Activated gamma-delta T cell treated with anti-CD3 and anti-CD28 coated beads, Interleukin-2, amount 50 U/mL, for 16 hours (primary cell): ENCODE results near the gene PLXDC2.
"Not testable (repeated sequence)": the region's sequence is repeated elsewhere in the genome, so short reads cannot be mapped to it uniquely, and the experiment has no call there.

Source experiments
- DNase-seq: peaks from one replicate; pipeline ENCODE4 v3.0.0-alpha.2; 2020; ENCODE audit warnings: low read depth

The PLXDC2 gene

DNA sequence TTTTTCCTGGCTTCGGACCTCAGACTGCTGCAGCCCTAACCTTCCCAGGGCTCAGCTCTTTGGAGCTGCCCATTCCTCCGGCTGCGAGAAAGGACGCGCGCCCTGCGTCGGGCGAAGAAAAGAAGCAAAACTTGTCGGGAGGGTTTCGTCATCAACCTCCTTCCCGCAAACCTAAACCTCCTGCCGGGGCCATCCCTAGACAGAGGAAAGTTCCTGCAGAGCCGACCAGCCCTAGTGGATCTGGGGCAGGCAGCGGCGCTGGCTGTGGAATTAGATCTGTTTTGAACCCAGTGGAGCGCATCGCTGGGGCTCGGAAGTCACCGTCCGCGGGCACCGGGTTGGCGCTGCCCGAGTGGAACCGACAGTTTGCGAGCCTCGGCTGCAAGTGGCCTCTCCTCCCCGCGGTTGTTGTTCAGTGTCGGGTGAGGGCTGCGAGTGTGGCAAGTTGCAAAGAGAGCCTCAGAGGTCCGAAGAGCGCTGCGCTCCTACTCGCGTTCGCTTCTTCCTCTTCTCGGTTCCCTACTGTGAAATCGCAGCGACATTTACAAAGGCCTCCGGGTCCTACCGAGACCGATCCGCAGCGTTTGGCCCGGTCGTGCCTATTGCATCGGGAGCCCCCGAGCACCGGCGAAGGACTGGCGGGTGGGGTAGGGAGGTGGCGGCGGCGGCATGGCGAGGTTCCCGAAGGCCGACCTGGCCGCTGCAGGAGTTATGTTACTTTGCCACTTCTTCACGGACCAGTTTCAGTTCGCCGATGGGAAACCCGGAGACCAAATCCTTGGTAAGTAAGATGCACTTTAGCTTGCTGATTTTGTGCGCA lies at the start of gene PLXDC2:
Gene PLXDC2, plus strand, starts transcription at position 22 of the 820 bp plus-strand sequence.
- DNase-seq = no peak

DNA sequence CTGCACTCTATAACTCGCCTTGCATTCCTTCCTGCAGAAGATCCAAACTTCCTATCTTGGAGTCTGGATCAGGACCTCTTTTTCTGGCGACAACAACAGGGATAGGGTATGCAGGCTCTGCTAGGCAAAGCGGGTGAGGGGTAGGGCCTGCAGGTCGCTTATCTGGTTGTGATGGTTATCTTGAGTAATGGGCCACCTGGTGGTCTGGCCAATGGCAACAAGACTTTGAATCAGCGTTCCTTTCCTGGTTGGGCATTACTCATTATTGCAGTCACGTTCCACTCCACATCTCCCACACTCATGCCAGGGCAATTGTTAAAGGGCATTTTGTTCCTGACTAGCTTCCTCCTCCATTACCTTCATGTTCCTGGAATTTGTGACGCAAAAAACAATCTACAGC lies 48.4 kb upstream of the PLXDC2 start:
- DNase-seq = no peak

DNA sequence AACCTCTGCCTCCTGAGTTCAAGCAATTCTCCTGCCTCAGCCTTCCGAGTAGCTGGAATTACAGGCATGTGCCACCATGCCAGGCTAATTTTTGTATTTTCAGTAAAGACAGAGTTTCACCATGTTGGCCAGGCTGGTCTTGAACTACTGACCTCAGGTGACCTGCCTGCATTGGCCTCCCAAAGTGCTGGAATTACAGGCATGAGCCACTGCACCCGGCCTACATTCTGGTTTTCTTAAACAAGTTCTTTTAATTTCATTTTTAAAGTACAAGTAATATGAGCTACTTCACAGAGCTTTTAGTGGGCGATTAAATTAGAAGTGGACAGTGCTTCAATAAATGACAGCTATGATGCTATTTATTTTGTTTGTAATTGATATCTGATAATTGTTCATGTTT lies 46.4 kb upstream of the PLXDC2 start:
- DNase-seq = not testable (repeated sequence)

DNA sequence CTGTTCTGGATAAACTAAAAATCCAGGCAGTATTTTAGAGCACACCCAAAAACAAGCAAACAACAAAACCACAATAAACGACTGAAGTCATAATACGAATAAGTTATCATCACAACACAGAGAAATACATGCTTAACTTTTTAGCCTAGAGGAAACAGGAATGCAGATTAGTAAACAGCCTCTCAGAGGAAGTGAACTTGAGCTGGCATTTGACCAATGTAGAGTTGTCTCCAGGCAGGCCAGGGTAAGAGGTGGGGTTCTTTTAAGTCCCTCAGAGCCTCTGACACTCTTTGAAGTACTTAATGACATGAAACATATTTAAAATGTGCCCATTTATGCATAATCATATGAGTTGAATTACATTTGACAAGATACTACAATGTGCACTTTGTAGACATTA lies 43.3 kb upstream of the PLXDC2 start:
- no peak for DNase-seq

DNA sequence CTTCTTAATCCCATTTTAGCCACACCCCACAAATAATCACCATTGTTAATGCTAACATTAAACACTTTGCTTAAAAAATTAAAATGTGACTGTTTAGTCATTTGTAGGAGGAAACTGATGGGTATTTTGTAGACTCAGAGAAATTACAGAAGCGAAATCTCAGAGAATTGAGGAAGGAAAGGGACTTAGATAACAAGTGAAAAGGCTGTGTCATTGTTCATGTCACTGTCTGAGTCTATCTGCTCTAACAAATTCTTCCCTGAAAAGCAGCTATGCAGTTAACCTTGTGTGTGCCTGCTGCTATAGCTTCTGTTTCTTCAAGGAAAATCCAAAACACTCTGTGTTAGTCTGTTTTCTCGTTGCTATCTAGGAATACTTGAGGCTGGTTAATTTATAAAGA lies 40.9 kb upstream of the PLXDC2 start:
- no peak for DNase-seq

DNA sequence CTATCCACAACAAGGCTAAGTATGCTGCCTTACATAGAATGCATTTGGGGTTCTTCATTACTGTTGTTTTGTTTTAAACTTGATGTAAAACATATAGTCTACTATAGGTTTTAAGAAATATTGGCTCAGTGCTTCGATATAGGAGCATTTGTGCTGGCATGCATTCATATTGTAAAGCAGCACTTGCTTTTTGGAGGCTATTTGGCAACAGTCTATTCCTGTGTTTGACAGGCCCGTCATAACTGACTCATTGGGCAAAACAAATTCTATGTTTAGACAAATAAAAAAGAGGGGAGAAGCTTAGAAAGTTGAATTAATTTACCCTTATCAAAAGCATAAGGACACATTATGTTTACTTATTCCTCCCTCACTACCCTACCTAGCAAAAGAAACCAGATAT lies 38.4 kb upstream of the PLXDC2 start:
- no peak for DNase-seq

DNA sequence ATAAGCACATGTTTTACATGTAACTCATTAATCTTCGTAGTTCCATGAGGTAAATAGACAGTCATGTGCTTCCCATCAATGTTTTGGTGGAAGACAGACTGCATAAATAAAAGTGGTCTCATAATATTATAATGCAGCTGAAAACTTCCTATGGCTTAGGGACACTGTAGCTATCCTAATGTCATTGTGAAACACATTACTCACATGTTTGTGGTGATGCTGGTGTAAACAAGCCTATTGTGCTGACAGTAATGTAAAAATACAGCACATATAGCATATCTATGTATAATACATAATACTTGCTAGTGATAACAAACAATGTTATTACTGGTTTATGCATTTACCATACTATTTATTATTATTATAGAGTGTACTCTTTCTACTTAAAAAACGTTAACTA lies 37.2 kb upstream of the PLXDC2 start:
- no peak for DNase-seq

DNA sequence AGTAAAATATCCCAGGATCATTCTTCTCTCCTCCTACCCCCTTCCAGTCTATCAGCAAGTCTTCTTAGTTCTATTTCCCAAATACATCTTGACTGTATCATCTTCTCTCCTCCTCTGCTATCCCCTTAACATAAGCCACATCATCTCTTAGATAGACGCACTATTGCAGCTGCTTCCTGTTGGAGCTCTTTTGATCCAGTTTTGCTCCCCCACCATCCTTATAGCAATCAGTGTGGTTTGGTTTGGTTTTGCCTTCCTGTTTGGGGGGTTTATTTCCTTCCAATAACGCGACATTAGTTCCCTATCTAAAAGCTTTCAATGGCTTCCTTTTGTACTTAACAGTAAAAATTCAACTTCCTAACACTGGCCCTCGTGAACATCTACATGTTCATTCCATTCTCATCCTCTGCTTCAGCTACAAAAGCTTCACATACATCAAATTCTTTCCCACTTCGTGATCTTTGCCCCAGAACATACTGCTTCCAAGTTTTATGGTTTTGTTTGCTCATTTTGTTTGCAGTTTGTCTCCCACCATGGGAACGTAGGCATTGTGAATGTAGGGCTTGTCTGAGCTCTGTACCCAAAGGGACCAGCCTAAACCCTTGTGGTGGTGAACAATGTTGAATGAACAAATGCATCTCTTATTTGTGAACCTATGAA lies 33.7 kb upstream of the PLXDC2 start:
- DNase-seq = no peak

DNA sequence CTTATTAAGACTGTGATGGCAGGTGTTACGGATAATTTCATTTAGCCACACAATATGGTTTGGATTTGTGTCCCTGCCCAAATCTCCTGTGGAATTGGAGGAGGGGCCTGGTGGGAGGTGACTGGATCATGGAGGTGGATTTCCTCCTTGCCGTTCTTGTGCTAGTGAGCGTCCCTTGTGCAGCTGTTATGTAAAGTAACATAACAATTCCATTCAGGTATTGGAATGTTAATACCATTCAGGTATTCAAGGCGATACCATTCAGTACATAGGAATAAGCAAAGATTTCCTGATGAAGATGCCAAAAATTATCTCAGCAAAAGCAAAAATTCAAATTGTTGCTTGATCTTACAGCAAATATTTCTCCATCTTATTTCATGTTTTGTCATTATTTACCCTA lies 32.5 kb upstream of the PLXDC2 start:
- no peak for DNase-seq

DNA sequence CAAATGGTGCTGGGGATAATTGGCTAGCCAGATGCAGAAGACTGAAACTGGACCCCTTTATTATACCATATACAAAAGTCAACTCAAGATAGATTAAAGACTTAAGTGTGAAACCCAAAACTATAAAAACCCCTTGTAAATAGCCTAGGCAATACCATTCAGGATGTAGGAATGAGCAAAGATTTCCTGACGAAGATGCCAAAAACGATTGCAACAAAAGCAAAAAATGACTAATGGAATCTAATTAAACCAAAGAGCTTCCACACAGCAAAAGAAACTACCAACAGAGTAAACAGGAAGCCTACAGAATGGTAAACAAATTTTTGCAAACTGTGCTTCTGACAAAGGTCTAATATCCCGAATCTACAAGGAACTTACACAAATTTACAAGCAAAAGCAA lies 30.9 kb upstream of the PLXDC2 start:
- no peak for DNase-seq

DNA sequence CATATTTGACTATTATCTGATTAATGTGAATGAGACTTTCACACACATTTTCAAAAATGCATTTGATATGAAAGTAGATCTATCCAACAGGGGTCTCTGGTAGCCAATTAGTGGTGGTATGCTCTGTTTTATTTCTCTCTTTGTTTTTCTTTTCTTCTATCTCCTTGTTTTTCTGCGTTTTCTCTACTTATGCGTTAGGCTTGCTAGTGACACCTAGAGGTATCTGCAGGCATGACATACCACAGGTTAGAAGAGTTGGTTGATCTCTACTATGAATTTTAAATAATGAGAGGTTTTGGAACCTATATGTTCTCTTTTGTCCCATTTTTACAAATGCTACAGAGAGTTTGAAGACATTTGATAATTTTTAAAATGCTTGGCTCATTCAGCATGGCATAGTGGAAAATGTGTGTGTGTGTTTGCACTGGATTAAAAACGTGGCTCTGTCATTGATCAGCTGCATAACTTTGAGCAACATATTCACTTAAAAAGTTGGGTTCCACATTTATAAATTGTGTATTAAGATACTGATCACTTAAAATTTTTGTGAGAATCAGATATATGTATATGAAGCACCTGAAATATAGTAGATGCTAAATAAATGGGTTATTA lies 28.1 kb upstream of the PLXDC2 start:
- DNase-seq = no peak

DNA sequence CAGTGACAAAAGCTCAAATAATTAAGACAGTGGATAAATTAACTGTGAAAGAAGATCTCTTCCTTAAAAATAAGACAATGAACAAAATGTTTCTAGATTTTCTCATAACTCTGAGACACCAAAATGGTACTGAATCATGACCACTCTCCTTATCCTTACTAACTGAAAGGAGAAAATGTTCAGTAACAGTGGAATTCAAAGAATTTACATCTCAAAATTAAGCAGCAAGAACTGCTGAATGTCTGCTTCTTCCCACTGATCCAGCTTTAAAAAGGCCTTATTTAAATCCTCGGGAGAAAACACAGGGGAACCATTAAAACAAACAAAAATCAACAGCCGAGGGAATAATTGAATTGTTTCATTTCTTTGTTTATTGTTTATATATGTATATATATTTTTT lies 27.3 kb upstream of the PLXDC2 start:
- DNase-seq = no peak

DNA sequence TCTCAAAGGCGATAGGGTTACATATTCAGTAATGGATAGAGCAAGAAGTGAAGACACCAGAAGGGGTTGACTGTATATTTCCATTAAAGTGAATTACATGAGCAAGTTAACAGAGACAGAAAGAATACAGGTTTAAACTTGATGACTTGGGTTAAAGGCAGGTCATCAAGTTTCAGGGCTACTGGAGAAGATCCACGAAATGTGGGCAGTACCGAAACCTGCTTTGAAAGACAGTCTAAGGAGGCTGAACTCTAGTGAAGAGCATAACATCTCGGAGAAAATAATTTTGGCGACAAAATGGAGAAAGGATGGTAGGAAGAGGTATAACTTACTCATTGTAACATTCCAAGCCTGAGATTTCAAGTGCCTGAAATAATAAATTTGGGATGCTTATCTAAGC lies 26.6 kb upstream of the PLXDC2 start:
- DNase-seq = no peak

DNA sequence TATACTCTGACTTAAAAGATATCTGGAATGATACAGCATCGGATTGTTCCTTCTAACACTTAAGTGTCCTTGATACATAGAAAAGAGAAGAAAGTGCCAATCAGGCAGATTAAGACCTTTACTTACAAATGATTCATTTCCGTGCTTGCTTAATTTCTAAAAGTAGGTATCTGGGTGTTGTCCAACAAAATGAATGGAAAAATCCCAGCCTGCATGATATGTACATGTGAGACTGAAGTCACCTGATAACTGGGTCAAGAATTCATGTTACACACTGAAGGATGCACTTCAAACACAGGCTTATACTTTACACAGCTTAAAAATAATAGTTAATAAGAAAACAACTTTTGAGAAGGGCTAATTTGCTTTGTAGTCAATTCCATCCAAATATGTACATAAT lies 25.2 kb upstream of the PLXDC2 start:
- no peak for DNase-seq

DNA sequence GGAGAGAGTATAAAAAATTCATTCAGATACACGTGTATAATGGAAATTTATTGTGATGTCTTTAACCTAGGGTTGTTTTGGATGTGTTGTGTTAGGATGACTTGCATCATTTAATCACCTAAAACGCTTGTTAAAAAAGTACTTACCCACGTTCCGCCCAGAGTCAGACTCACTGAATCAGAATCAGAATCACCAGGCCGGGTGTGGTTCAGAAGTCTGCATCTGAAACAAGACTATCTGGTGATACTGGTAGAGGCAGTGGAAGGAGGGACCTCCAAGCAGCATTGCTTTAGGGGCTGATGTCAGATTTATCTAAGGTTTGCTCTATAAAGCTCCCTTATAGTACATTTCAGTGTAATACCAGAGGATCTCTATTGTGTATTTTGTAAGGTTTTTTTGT lies 20.5 kb upstream of the PLXDC2 start:
- no peak for DNase-seq

DNA sequence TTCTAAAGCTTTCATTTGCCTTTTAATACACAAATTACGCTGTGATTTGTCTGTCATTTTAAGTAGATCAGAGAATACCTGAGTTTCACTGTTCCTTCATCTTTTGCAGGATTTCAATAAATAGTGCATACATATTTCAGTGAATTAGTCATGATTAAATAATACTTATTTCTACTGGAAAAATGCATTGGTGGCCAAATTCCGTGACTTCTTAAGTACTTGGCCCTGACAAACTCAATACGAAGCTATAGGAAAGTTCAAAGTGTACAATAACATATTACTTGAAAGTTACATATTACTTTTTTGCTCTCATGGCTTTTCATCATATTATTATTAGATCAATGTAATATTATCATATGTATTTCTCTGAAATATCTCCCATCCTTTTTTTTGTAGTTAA lies 16.1 kb upstream of the PLXDC2 start:
- no peak for DNase-seq

DNA sequence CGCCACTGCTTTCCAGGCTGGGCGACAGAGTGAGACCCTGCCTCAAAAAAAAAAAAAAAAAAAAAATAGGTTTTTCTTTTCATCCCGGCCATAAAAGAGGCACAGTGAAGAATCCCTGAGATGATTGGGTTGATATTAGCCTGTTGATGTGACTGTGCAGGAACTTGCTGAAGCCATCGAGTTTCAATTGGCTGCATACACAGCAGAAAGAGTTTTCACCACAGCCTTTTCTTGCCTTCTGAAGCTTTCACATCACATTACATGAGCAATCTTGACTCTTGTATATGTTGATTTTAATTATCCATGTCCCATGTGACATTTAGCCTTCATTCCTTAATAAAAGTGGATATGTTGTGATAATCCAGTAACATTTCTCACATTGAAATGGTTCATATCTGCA lies 14.9 kb upstream of the PLXDC2 start:
- DNase-seq = no peak

DNA sequence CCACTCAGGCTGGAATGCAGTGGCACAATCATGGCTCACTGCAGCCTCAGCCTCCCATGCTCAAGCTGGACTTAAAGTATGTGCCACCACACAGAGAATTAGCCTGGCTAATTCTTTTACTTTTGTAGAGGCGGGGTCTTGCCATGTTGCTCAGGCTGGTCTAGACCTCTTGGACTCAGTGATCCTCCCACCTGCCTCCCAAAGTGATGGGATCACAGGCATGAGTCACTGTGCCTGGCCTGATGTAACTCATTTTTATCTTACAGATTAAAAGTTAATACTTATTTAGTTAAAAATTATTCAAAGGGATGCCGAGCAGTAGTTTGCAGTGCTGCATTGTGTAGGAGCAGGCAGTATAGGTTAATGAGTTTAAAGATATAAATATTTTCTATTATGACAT lies 12.6 kb upstream of the PLXDC2 start:
- DNase-seq = no peak

DNA sequence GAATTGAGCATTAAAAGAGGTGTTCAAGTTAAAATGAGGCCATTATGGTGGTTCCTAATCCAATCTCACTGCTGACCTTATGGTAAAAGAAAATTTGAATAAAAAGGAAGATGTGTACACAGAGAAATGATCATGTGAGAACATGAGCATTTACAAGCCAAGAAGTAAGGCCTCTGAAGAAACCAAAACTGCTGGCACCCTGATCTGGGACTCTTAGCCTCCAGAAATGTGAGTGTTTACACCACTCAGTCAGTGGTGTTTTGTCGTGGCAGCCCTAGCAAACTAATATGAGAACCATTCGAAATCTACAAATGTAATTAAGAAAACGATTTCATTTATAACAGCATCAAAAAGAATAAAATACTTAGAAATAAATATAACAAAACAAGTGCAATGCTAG lies 6.8 kb upstream of the PLXDC2 start:
- no peak for DNase-seq

DNA sequence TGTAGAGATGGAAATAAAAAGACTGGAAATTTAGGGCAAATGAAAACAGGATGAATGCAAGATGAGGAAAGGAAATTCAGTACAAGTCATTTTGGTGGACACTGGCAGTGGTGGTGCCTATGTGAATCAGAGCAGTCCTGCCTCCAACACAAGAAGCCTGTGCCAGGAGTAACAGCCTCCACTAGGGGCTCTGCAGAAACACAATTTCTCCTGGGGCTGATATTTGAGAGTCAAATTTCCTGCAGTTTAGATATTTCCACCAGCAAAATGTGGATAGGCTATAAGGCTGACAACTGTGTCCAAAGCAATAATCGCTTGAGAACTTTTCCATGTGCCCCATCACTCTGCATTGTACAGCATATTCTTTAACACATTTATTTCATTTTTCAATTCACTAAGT lies 4.7 kb upstream of the PLXDC2 start:
- no peak for DNase-seq

DNA sequence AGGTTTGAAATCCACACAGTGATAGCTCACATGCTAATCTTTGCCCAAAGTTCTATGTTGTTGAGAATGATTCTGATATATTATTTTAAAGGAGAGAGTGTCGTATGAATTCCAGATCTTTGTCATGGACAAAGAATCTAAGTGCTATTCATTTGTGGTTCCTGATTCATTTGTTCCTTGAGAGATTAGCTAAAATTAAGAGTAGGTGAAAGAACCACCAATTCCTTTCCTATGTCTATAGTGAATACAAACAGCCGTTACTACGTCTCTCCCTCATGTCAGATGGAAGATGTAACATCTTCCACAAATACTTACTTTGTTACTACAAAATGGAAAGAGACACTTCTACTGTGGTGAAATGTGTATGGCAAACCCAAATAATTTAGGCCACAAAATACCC lies 3.3 kb upstream of the PLXDC2 start:
- DNase-seq = no peak

DNA sequence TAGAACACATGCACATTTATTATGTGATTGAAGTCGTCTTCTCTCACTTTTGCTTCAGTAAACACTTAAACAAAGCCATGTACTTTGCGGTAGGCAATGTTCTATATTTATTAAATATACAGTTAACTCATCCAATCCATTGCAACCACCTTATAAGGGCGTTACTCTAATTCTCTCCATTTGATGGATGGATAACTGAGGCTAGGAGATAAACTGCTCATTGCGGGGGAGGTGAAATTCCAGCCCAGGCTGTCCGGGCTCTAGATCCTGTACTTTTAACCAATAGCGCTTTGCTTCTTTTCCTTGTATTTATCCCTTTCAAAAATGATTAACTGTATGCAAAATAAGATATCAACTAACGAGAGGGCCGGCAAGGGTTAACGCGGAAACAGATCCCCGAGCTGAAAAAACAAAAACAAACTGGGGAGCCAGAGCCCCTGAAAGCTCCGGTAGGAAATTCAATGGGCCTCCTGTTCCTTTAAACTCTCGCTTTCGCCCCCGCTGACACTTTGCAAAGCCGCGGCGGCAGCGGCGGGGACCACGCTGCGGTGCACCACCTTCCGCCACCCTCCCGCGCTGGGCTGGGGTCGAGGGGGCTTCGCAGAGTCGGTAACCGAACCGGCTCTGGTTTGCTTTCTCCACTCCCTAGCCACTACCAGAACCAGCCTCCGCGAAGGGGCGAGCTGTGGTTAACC lies 1.0 kb upstream of the PLXDC2 start:
- no peak for DNase-seq
